Left lung (tissue), 10 donors: Measurements from ENCODE around the gene ARL4A. TPM values are rescaled to one million over a fixed set of nuclear protein-coding genes. Genes with fewer than 3 reads are reported as not detected.

ENCODE experiments used
- ATAC-seq: fragments of 200-7000 bp; cut with Tn5 transposase; one replicate; pipeline ENCODE4 v1.9.1; 2020; ENCODE audit warnings: moderate library complexity
- DNase-seq, 4 donors: peaks; one replicate each; pipeline ENCODE4 v3.0.0-alpha.2; 2013 to 2020
- H3K27ac ChIP-seq, 2 donors: fragments of 200-600 bp; sonication (generic) in 1 of 2; one replicate each; pipeline versions ENCODE4 v1.5.0 to v1.8.0; 2020 to 2021
- H3K27me3 ChIP-seq, 2 donors: fragments of 200-600 bp; sonication (generic) in 1 of 2; one replicate each; pipeline versions ENCODE4 v1.5.0 to v1.8.0; 2020 to 2021
- H3K36me3 ChIP-seq, 2 donors: fragments of 200-600 bp; sonication (generic) in 1 of 2; one replicate each; pipeline versions ENCODE4 v1.5.0 to v1.8.0; 2020 to 2021
- H3K4me1 ChIP-seq, 2 donors: fragments of 200-600 bp; one replicate each; pipeline ENCODE4 v1.8.0; 2021
- H3K4me3 ChIP-seq, 2 donors: fragments of 200-600 bp; sonication (generic) in 1 of 2; one replicate each; pipeline versions ENCODE4 v1.5.0 to v1.8.0; 2020 to 2021; ENCODE audit warnings: mild to moderate bottlenecking in 1 of 2
- H3K9me3 ChIP-seq, 2 donors: fragments of 200-600 bp; sonication (generic) in 1 of 2; one replicate each; pipeline versions ENCODE4 v1.5.0 to v1.8.0; 2020 to 2021
- intact Hi-C, 2 donors: fragments of 100-400 bp; cut with DNase I; formaldehyde crosslinking; loops; one replicate each; pipeline versions ENCODE4 v1.11.2 to v1.14.2; 2022
- polyA plus RNA-seq, 6 donors: library from polyadenylated mRNA; unstranded; fragments of 120-200 nt; gene quantifications; one replicate each; pipeline ENCODE4 v1.2.1, GENCODE V29; 2013; ENCODE audit not compliant: insufficient read length in 6 of 6
- total RNA-seq, 2 donors: library from RNA; stranded (reverse); fragmentation: NEBNext Ultra II Directional; extraction: Animal tissue kit (Norgen Biotek cat#: 25700); gene quantifications; one replicate each; pipeline ENCODE4 v1.2.1, GENCODE V29; 2021
- TF ChIP-seq, protein P1 (sequence below), 2 donors: fragments of 200-600 bp; sonication (generic) in 1 of 2; IDR thresholded peaks; one replicate each; pipeline versions ENCODE4 v1.5.0 to v1.8.0; 2021; ENCODE audit warnings: antibody characterized with exemption in 2 of 2
- donor health status: DM: no; HTN: yes; CAD: no.
- donor health status: DM: no; HTN: no; CAD: no.

ARL4A gene
- total and polyA plus RNA-seq, 8 donors, result 18.4 to 36.8 (median 27.4) TPM

GRCh38 chr7:12716722-12717121 lies 29.3 kb downstream of the ARL4A start:
- ATAC-seq, result no peak
- TF ChIP-seq, protein P1, sequence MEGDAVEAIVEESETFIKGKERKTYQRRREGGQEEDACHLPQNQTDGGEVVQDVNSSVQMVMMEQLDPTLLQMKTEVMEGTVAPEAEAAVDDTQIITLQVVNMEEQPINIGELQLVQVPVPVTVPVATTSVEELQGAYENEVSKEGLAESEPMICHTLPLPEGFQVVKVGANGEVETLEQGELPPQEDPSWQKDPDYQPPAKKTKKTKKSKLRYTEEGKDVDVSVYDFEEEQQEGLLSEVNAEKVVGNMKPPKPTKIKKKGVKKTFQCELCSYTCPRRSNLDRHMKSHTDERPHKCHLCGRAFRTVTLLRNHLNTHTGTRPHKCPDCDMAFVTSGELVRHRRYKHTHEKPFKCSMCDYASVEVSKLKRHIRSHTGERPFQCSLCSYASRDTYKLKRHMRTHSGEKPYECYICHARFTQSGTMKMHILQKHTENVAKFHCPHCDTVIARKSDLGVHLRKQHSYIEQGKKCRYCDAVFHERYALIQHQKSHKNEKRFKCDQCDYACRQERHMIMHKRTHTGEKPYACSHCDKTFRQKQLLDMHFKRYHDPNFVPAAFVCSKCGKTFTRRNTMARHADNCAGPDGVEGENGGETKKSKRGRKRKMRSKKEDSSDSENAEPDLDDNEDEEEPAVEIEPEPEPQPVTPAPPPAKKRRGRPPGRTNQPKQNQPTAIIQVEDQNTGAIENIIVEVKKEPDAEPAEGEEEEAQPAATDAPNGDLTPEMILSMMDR (IDR thresholded peaks at IDR 0.05), result no peak
- H3K36me3 ChIP-seq, result no peaks in the 10 kb centered on the region
- H3K9me3 ChIP-seq, result no peaks in the 10 kb centered on the region
- H3K27ac ChIP-seq, result peak overlapping the region in 1 of 2 donors; percentile 80
- H3K4me3 ChIP-seq, result no peak overlapping the region
- peaks cover 20 to 69% of the 10 kb centered on the region in 2 donors for H3K4me1 ChIP-seq
- no peak for DNase-seq
- no peaks in the 10 kb centered on the region for H3K27me3 ChIP-seq
- intact Hi-C loops, result no loop called here

DNA sequence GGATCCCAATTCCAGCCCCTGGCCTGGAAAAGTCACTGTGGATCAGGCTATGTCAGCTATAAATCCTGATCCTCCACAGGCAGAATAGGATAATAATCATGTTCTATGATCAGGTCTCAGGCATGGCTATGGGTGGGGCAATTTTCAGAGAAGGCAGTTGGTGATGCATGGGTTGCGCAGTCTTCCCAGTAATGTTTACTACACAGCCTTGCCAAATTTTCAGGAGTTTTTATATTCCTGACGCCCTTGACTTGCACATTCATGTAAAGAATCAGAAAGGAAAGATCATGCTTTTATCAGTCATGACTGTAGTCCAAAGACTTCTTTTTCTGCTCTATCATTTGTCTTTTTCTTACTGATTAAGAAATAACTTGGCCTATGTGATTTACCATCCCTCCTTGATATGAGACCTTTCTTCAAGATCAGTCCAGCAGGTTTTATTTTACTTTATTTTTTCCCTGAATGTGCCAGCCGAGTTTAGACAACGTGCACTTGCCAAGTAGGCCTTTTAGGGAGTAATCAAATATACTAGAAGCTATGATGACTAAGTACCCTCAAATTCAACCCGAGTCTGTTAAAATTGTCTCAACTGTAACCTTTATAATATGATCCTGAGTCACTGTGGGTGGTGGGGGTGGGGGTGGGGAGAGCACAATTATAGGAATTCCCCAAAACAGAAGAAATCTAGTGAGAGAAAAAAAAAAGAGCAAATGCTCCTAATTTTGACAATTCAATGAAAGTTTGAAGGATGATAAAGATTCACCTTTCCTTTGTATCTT lies 31.9 kb downstream of the ARL4A start:
- no peaks in the 10 kb centered on the region for H3K27me3 ChIP-seq
- H3K4me3 ChIP-seq, result no peak overlapping the region
- no peaks in the 10 kb centered on the region for H3K36me3 ChIP-seq
- ATAC-seq (peak; percentile 46), DNase-seq (no peak)
- peak overlapping the region; percentile 61 to 76 for H3K27ac ChIP-seq
- TF ChIP-seq, protein P1 (IDR thresholded peaks at IDR 0.05), result no peak
- H3K9me3 ChIP-seq, result no peaks in the 10 kb centered on the region
- intact Hi-C loops, result no loop called here
- H3K4me1 ChIP-seq, result peaks cover 17 to 71% of the 10 kb centered on the region in 2 donors

- ATAC-seq, result no peak
- Histone ChIP-seq H3K27ac (peak overlapping the region; percentile 61 to 76), H3K4me1 (peaks cover 17 to 65% of the 10 kb centered on the region in 2 donors), H3K27me3 (no peaks in the 10 kb centered on the region), H3K4me3 (no peak overlapping the region), H3K36me3 (no peaks in the 10 kb centered on the region), H3K9me3 (no peaks in the 10 kb centered on the region)
- intact Hi-C loops, result no loop called here
- peak in 2 of 4 donors; percentile 52 to 67 for DNase-seq
- TF ChIP-seq, protein P1 (IDR thresholded peaks at IDR 0.05), result no peak
Observed at GRCh38 chr7:12719981-12720865, 32.8 kb downstream of the ARL4A start.

GRCh38 chr7:12721286-12721830 lies 33.9 kb downstream of the ARL4A start:
- Histone ChIP-seq H3K4me3 (no peak overlapping the region), H3K27me3 (no peaks in the 10 kb centered on the region), H3K4me1 (peaks cover 13 to 53% of the 10 kb centered on the region in 2 donors), H3K27ac (no peak overlapping the region), H3K36me3 (no peaks in the 10 kb centered on the region), H3K9me3 (no peaks in the 10 kb centered on the region)
- TF ChIP-seq, protein P1 (IDR thresholded peaks at IDR 0.05), result no peak
- ATAC-seq (no peak), DNase-seq (no peak)
- intact Hi-C loops, result no loop called here

DNA sequence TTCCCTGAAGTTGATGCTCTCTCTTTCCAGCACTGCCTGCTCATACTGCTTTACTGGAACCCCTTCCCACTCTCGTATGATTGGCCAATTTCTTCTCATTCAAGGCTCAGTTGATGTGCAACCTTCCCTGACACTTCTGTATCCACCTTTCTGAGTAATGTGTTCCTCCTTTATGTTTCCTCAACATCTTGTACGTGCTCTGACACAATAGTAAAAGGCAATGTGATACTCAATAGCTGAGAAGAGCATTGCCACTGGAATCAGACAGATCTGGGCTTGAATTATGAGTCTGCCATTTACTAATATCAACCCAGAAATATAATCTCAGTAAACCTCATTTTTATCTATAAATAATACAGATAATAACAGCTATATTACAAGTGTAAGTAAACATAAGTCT lies 34.7 kb downstream of the ARL4A start:
- TF ChIP-seq, protein P1 (IDR thresholded peaks at IDR 0.05), result no peak
- ATAC-seq (no peak), DNase-seq (no peak)
- Histone ChIP-seq H3K27me3 (no peaks in the 10 kb centered on the region), H3K9me3 (no peaks in the 10 kb centered on the region), H3K4me1 (peaks cover 13 to 45% of the 10 kb centered on the region in 2 donors), H3K4me3 (no peak overlapping the region), H3K36me3 (no peaks in the 10 kb centered on the region), H3K27ac (no peak overlapping the region)
- intact Hi-C loops, result no loop called here
